Endothelial cell of umbilical vein (primary cell): ENCODE data around the gene BMPR1A. TPM values are rescaled to one million over a fixed set of nuclear protein-coding genes. Genes with fewer than 3 reads are reported as not detected.

Experiments used
- BruUV-seq: library from RNA; stranded (reverse); fragments of 400-500 nt; replicated peaks from 2 replicates; lab custom pipeline; 2021; lab: Mats Ljungman, UMichigan
- CTCF ChIA-PET: fragments of 300-600, 350-600 bp; sonication (Branson Sonifier 250); formaldehyde crosslinking; loops from one replicate; lab custom pipeline; 2021; ENCODE audit warnings: antibody characterized with exemption, inconsistent platforms; lab: Charles Lee
- POLR2A ChIA-PET: fragments of 300-600, 350-600 bp; sonication (Branson Sonifier 250); formaldehyde crosslinking; loops from one replicate; lab custom pipeline; 2021; ENCODE audit warnings: antibody characterized with exemption, inconsistent platforms; lab: Charles Lee
- DNase-seq: peaks from one replicate; pipeline ENCODE4 v3.0.0-alpha.2; 2011; ENCODE audit warnings: low read depth, low spot score
- FAIRE-seq: peaks from 2 replicates; lab custom pipeline; 2011; peaks lifted over from hg19 to GRCh38; lab: Jason Lieb, UNC
- H2AFZ ChIP-seq: 2 replicates; pipeline ENCODE4 v1.6.0; 2012; ENCODE audit warnings: low read depth, low read length, control low read depth, inconsistent platforms
- H3K27ac ChIP-seq: 2 replicates; pipeline ENCODE4 v1.5.1; 2011; ENCODE audit warnings: low read depth, mild to moderate bottlenecking, control low read depth, low read length, moderate library complexity; ENCODE audit not compliant: insufficient read depth
- H3K27me3 ChIP-seq, 2 experiments: 2 replicates each; pipeline versions ENCODE4 v1.6.0 to v1.6.1; 2011; ENCODE audit warnings: low read length in 2 of 2, mixed read lengths in 1 of 2; ENCODE audit not compliant: control insufficient read depth in 2 of 2, insufficient read depth in 2 of 2
- H3K36me3 ChIP-seq, 2 experiments: 2 replicates in 1 of 2; 3 replicates in 1 of 2; pipeline ENCODE4 v1.5.1; 2011; ENCODE audit warnings: low read length in 2 of 2, mild to moderate bottlenecking in 1 of 2, moderate library complexity in 1 of 2; ENCODE audit not compliant: control insufficient read depth in 2 of 2, insufficient read depth in 2 of 2; ENCODE audit errors: extremely low read depth in 1 of 2
- H3K4me1 ChIP-seq: 3 replicates; pipeline ENCODE4 v1.5.1; 2011; ENCODE audit warnings: mild to moderate bottlenecking, low read length; ENCODE audit not compliant: control insufficient read depth, insufficient read depth; ENCODE audit errors: extremely low read depth
- H3K4me2 ChIP-seq: 2 replicates; pipeline ENCODE4 v1.6.1; 2011; ENCODE audit warnings: low read length, control low read depth, mixed read lengths; ENCODE audit not compliant: insufficient read depth
- H3K4me3 ChIP-seq, 3 experiments: fragments of 200-600 bp in 1 of 3; sonication (generic), shearing (Covaris generic) in 1 of 3; replicated peaks in 1 of 3; 2 replicates each; pipeline ENCODE4 v1.5.1; 2011 to 2016; ENCODE audit warnings: control low read depth in 3 of 3, low read length in 3 of 3, mild to moderate bottlenecking in 2 of 3, inconsistent platforms in 1 of 3, low read depth in 1 of 3, moderate library complexity in 1 of 3; ENCODE audit not compliant: insufficient read depth in 1 of 3
- H3K79me2 ChIP-seq: 2 replicates; pipeline ENCODE4 v1.6.0; 2012; ENCODE audit warnings: low read length, inconsistent platforms; ENCODE audit not compliant: control insufficient read depth, insufficient read depth
- H3K9ac ChIP-seq: replicated peaks from 2 replicates; pipeline ENCODE3; 2011; ENCODE audit warnings: low read length, control low read depth; ENCODE audit not compliant: insufficient read depth; ENCODE audit errors: extremely low read depth
- H3K9me1 ChIP-seq: replicated peaks from 3 replicates; pipeline ENCODE4 v1.6.0; 2011; ENCODE audit warnings: mild to moderate bottlenecking, low read length; ENCODE audit not compliant: control insufficient read depth, insufficient read depth; ENCODE audit errors: extremely low read depth
- H3K9me3 ChIP-seq: replicated peaks from 2 replicates; pipeline ENCODE4 v1.5.1; 2012; ENCODE audit warnings: low read length, inconsistent platforms; ENCODE audit not compliant: control insufficient read depth, insufficient read depth
- H4K20me1 ChIP-seq: replicated peaks from 2 replicates; pipeline ENCODE3; 2011; ENCODE audit warnings: mild to moderate bottlenecking, low read length; ENCODE audit not compliant: control insufficient read depth, insufficient read depth; ENCODE audit errors: extremely low read depth
- CTCF ChIP-seq, 2 donors: IDR thresholded peaks; 1 replicate in 1 of 2; 2 replicates in 1 of 2; pipeline ENCODE4 v1.5.1; 2011; ENCODE audit warnings: low read length in 2 of 2, mild to moderate bottlenecking in 2 of 2, moderate library complexity in 2 of 2, control low read depth in 1 of 2, inconsistent platforms in 1 of 2, low read depth in 1 of 2; ENCODE audit not compliant: insufficient read depth in 1 of 2; ENCODE audit errors: extremely low read depth in 1 of 2
- EZH2 ChIP-seq: IDR thresholded peaks from 2 replicates; pipeline ENCODE4 v1.6.1; 2012; ENCODE audit warnings: borderline replicate concordance, low read depth, mild to moderate bottlenecking, moderate library complexity, low read length, inconsistent platforms; ENCODE audit not compliant: severe bottlenecking
- FOS ChIP-seq: IDR thresholded peaks from 2 replicates; pipeline ENCODE4 v1.6.1; 2011; ENCODE audit warnings: mild to moderate bottlenecking, low read length, moderate library complexity, borderline replicate concordance; ENCODE audit not compliant: insufficient read depth
- GATA2 ChIP-seq: IDR thresholded peaks from 2 replicates; pipeline ENCODE4 v1.7.0; 2011; ENCODE audit warnings: low read depth, mild to moderate bottlenecking, moderate library complexity, mixed read lengths, low read length; ENCODE audit not compliant: insufficient read length, insufficient read depth
- JUN ChIP-seq: IDR thresholded peaks from 2 replicates; pipeline ENCODE4 v1.6.1; 2011; ENCODE audit warnings: borderline replicate concordance, low read depth; ENCODE audit not compliant: insufficient read length, insufficient read depth
- MAX ChIP-seq: IDR thresholded peaks from 2 replicates; pipeline ENCODE4 v1.6.1; 2011; ENCODE audit not compliant: insufficient read depth, insufficient read length
- MYC ChIP-seq: IDR thresholded peaks from one replicate; pipeline ENCODE4 v1.6.1; 2011; ENCODE audit warnings: mild to moderate bottlenecking, low read depth, low read length
- POLR2A ChIP-seq: IDR thresholded peaks from 2 replicates; pipeline ENCODE4 v1.6.1; 2012; ENCODE audit warnings: low read depth, mild to moderate bottlenecking, control low read depth, low read length
- dilution Hi-C: fragments of 300-500 bp; cut with MboI; formaldehyde crosslinking; loops from one replicate; pipeline ENCODE4 v1.15.0; 2019; ENCODE audit warnings: low sequenced_read_pairs; ENCODE audit not compliant: extremely low pct_ligation_motif_present
- intact Hi-C: fragments of 100-400 bp; cut with micrococcal nuclease; formaldehyde crosslinking; loops from one replicate; pipeline ENCODE4 v1.10.0; 2022
- polyA plus RNA-seq, 4 experiments: library from polyadenylated mRNA; depleted of rRNA in 3 of 4; stranded (reverse) in 3 of 4; unstranded in 1 of 4; fragments of >200 nt; gene quantifications; 2 replicates each; pipeline versions ENCODE4 v1.2.1 to v1.2.3, GENCODE V29; 2011 to 2012; ENCODE audit warnings: missing spikeins in 1 of 4
- total RNA-seq: library from RNA; stranded (reverse); gene quantifications from 2 replicates; pipeline ENCODE4 v1.2.3, GENCODE V29; 2021

BMPR1A gene
- total and polyA plus RNA-seq, 2 donors (not counting 3 experiments of a cell fraction or from before 2014, with no cell fraction given), result not detected

GRCh38 chr10:86792461-86793167, 36.2 kb downstream of the BMPR1A start:
- TF ChIP-seq MAX, result no peak
- TF ChIP-seq EZH2, result no peak
- TF ChIP-seq JUN, result no peak
- no peak for TF ChIP-seq GATA2
- TF ChIP-seq POLR2A, result no peak
- no peak for TF ChIP-seq MYC
- no peak for TF ChIP-seq CTCF (IDR thresholded peaks at IDR 0.05; ENCODE audit: extremely low read depth in 1 of 2, insufficient read depth in 1 of 2, low read depth in 1 of 2, low read length in 2 of 2)
- no peak for TF ChIP-seq FOS
- intact Hi-C loops, result no loop called here
- H3K79me2 ChIP-seq, result no peaks in the 10 kb centered on the region
- H3K9me1 ChIP-seq, result no peaks in the 10 kb centered on the region
- dilution Hi-C loops, result no loop called here
- no peak overlapping the region for H2AFZ ChIP-seq
- BruUV-seq, result no TSS peak
- H3K4me3 ChIP-seq, result no peak overlapping the region
- no peaks in the 10 kb centered on the region for H3K9me3 ChIP-seq
- no peak overlapping the region for H3K27ac ChIP-seq
- ChIA-PET POLR2A (no interaction called here), CTCF (interaction anchor here (1.1 kb wide), 1 partner anchor 22 kb away, joined by 3 read pairs; no protein-coding TSS in a partner anchor)
- no peak overlapping the region for H3K4me2 ChIP-seq
- FAIRE-seq (no peak), DNase-seq (no peak)
- H3K9ac ChIP-seq, result no peak overlapping the region
- H3K36me3 ChIP-seq, result no peaks in the 10 kb centered on the region
- peaks cover 2% of the 10 kb centered on the region for H4K20me1 ChIP-seq
- H3K4me1 ChIP-seq, result no peaks in the 10 kb centered on the region
- H3K27me3 ChIP-seq, result peaks cover 13 to 27% of the 10 kb centered on the region in 2 experiments
